ENCODE results near the gene TUBA1B.
A peak's percentile ranks its signal among the peaks of the same experiment; 100 is the strongest.

The TUBA1B gene

DNA sequence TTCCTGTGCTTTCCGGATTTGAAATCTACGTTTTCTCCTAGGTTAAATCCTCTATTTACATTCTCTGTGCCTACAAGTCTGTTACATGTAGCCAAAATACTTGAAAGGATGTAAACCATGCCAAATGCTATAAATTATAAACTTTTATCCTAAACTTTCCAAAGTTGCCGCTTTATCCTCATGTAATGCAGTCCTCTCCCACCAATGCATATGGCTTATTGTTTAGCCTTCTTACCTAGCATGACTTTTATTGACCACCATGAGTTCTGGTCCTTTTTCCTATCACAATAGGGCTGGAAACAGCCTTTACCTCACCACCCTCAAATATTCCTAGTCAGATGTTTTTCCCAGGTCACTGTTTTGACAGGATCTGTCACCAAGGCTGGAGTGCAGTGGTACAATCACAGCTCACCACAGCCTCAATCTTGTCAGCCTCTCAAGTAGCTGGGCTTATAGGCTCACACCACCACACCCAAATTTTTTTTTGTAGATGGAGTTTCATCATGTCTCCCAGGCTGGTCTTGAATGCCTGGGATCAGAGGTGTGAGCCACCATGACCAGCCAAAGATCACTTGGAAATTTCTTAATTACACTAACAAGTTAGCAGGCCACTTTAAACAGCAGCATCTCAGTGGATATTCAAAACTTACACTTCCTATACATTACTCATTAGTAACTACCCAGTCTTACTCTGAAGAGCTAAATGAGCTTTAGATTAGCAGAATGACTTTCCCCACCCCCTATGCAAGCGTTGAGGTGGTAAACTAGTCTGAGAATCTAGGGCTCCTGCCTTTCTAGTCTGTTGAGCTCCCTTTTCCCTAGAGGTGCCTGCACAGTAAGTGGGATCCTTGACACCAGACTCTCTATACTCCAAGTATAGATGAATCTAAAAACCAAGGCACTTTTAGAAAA lies 4.1 kb downstream of the TUBA1B start:
- no peak for DNase-seq

- peak; percentile 58 for DNase-seq
These were observed 10.0 kb downstream of the TUBA1B start for GRCh38 chr12:49121047-49121696.

GRCh38 chr12:49111206-49111605 lies 20.0 kb downstream of the TUBA1B start:
- no peak for DNase-seq

DNA sequence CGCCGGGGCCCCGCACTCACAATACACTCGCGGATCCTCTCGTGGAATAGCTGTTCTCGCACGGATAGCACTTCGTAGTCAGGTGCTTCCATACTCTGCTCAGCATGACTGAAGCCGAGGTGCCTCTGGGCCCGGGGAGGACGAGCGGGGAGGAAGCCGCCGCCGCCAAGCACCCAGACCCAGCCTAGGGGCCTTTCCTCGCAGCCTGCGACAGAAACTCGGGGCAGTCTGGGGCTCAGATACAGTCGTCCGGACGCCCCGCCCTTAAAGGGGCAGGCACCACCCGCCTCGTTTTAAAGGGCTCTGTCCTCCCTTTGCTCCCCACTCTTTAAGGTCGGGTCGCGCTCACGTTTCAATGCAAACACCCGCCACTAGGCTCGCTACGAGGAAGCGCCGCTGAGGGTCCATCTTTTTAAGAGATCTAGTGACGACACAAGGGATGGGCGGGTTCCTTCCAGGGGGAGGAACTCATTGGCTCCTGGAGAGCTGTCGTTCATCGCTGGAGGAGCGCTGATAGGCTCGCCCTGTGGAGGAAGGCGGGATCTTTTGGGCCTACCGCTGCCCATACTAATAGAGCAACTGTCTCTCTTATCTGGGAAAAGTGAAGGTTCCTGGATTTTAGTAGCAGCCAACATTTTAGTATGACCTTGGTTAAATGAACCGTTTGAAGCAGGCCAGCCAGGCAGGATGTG lies 20.6 kb downstream of the TUBA1B start, which contains the start of gene LMBR1L:
Gene LMBR1L, minus strand, starts transcription at position 384 of the 692 bp plus-strand sequence. Its CDS starts 292 bp downstream, at position 92.
- peak; percentile 95 for DNase-seq

DNA sequence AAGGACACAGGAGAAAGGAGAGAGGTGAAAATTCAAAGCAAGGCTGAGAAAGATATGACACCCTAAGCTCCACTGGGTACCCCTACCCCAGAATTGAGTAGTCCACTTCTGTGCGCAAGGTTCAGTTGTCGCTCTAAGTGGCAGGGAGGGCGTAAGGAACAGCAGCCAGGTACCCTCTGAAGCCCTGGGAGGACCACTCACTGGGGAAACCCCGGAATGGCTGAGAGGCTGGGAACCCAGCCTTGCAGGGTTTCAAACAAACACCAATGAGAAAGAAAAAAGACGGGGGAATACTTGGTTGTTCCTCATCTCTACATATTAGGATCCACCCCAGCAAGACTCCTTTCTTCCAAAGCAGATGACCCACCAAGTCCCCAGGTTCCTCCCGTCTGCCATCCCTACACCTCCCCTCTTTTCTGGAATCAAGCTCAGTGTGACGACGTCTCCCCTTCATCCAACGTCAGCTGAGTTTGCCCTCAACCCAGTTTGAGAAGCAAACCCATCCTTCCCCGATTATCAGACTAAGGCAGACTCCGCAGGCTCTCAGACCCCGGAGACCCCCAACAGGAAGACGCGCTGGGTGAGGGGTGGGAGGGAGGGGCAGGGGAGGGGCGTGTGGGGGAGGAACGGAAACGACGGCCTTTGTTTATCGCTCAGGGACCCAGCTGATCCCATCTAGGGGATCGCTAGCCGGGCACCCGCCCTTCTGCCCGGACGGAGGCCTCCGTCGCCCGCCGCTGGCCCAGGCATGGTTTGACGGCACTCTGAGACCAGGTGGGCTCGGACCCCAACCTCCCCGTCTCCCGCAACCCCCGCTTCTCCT lies 21.3 kb downstream of the TUBA1B start:
- no peak for DNase-seq

DNA sequence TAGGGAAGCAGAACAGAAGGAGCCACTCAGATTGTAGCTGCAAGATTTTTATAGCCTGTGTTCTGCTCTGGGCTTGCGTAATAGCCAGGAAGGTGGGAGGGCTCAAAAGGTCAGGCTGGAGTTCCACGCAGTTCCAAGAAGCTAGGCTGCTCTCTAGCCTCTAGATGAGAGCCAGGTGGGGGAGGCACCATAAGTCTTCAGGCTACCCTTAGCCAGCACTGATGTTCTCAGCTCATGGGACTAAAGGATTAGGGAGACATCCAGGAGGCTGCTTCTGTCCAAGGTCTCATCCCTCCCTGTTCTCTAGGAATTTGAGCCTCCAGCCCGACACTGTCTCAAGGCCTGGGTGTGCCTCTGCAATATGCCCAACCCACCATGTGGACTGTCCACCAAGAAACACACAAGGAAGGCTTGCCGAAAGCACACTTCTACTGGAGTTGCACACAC lies 22.2 kb downstream of the TUBA1B start:
- peak; percentile 78 for DNase-seq

DNA sequence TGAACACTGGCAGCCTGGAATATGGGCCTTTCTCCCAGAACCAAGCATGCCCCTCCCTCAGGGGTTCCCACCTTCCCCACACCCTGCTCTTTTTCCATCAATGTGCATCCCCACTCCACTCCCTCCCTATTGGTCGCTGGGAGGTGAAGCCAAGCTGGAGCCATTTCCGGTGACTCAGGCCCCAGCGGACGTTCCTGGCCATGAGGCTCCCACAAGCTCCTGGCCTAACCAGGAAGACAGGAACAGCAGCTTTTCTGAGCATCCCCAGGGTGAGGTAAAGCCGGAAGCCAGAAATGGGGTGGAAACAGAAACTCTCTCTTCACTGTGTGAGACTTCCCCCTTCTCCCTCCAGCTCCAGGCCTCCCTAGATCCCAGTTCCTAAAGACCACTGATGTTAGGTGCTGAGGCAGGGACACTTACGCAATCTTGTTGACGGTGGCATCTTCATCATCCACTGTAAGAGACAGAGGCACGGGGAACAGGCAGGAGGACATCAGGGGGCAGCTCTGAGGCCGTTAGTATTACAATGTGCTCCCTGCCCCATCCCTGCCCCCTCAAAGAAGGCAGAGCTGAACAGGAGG lies 25.6 kb downstream of the TUBA1B start:
- DNase-seq: no peak

DNA sequence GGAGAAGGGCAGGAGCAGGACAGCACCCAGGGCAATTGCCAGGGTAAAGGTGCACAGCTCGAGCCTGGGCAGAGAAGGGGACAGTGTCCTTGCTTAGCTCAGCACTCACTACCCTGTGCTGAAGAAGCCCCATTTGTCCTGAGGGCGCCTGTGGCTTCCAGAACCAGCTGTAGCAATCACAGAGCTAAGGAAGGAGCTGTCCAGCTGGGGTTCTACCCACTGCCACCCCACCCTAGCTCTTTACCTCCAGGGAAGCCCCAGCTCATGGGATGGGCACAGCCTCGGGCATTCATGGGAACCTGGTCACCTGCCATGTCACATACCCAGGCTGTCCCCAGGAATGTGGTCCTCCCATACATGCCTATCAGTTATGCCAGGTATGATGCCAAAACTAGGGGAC lies 26.4 kb downstream of the TUBA1B start:
- DNase-seq: no peak

DNA sequence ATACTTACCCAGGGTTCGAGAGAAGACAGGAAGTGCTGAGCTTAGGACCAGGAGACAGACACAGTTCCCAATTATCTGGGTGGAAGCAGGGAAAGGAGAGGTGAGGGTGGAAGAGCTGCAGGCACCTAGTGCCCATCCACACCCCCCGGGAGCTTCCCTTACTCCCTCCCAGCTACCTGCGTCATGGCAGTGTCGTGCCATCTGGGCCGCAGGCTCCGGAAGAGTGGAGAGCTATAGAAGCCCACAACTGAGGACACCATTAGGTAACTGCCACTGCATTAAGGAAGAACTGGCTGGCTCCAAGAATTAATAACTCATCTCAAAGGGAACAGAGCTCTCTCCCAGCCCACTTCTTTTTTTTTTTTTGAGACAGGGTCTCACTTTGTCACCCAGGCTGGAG lies 30.8 kb downstream of the TUBA1B start:
- DNase-seq: no peak

- no peak for DNase-seq
These were observed 32.5 kb downstream of the TUBA1B start for GRCh38 chr12:49098703-49099102.

- DNase-seq: no peak
These were observed 33.2 kb downstream of the TUBA1B start for GRCh38 chr12:49098035-49098451.

GRCh38 chr12:49097381-49097780 lies 33.8 kb downstream of the TUBA1B start:
- DNase-seq: no peak

DNA sequence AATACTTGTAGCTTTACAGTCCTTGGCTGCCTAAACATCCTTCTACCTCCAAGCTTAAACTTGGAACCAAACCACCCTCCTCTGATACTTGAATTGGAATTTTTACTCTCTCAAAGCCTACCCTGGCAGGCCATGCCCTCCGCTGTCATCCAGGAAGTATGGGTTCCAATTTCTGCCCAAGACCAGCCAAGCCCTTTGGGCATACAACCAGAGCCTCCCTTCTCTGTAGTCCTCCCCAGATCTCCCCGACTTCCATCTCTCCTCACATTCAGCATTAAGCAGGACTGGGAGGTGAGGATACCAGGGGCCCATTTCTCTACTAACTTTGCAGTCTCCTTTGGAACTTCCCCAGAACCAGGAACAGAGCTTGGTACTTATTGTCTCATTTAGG lies 36.2 kb downstream of the TUBA1B start:
- no peak for DNase-seq

GRCh38 chr12:49094160-49094974 lies 36.8 kb downstream of the TUBA1B start, which contains the start of gene DHH:
TSS of gene DHH (minus strand) at chr12:49094801. CDS start at chr12:49094512, 289 bp downstream.
- no peak for DNase-seq

DNA sequence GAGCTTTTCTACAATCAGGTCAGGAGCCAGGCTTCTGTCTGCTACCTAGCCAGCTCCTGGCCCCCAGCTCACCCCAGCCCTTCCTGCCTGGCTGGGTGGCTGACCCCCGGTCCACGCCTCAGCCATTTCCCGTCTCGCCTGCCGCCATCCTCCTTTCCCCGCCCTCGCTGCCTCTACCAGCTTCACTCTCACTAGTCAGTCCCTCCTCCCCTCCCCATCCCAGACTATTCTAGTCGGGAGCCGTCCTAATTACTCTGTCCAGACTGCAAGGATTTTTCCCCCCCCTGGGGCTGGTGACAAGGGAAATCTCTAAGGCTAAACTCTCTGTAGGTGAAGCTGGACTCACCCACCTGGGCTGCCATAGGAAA lies 37.4 kb downstream of the TUBA1B start:
- no peak for DNase-seq

DNA sequence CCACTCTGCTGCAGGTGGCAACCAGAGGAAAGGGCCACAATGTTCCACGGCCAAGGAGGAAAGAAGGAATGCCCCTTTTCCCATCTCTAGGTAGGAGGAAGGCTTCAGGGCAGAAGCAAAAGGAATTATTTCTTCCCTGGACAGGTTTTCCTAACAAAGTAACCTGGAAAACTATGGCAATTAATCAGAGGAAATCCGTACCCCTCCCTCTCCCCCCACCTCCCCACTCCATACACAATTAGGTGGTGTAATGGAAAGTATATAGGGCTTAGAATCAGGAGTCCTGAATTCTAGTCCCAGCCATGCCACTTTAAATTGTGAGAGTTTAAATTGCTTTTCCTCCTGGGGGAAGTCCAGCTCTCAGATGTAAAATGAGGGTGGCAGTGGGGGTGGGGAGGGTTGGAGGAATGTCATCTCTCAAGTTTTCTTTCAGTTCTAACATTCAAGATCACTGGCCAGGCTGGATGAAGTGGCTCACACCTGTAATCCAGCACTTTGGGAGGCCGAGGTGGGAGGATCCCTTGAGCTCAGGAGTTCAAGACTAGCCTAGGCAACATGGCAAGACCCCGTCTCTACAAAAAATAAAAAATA lies 38.3 kb downstream of the TUBA1B start:
- DNase-seq: no peak

DNA sequence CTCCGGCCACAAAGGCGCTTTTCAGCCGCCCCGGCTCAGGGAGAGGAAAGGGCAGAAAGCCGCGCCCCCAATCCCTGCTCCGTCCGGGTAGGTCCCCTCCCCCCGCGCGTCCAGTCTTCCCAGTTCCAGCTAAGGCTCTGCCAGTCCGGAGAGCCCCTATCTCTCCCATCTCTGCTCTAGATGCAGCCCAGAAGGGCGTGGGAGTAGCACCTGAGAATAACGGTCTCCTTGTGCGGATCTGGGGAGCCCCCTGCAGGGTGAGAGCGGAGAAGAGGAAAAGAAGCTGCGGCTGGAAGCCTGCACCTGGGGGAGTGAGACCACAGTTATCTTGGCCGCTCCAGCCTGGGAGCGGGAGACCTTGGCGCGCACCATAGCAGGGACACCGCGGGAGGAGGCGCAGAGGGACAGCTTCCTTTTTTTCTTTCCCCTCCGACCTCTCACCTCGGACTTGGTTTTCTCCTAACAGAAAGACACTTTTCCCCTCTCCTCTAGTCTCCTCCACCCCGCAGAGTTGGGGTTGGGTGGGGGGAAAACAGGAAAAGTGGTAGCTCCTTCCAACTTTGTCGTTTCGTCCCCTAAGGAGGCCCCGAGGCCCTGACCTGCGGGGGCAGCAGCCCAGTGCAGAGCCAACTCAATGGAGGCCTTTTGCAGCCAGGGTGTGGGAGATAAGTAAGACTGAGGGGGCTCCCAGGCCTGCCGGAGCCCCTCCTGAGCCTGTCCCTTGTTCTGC lies 38.9 kb downstream of the TUBA1B start:
- peak; percentile 90 for DNase-seq

GRCh38 chr12:49091836-49092085 lies 39.4 kb downstream of the TUBA1B start:
- DNase-seq: no peak

GRCh38 chr12:49091056-49091835 lies 39.9 kb downstream of the TUBA1B start:
- DNase-seq: no peak

Measured in NCI-H226 (cell line).